Measurements from ENCODE around the gene XK.
A peak's percentile ranks its signal among the peaks of the same experiment; 100 is the strongest.
"Not testable (repeated sequence)": the region's sequence is repeated elsewhere in the genome, so short reads cannot be mapped to it uniquely, and the experiment has no call there.

XK gene

GRCh38 chrX:37685381-37686359, at the start of gene XK:
TSS of gene XK (plus strand) at chrX:37685791. CDS start at chrX:37685962, 171 bp downstream.
- DNase-seq, result peak; percentile 44

GRCh38 chrX:37638047-37638446, 47.5 kb upstream of the XK start:
- no peak for DNase-seq

GRCh38 chrX:37640142-37640541, 45.4 kb upstream of the XK start:
- no peak for DNase-seq

GRCh38 chrX:37641859-37642258, 43.7 kb upstream of the XK start:
- no peak for DNase-seq

GRCh38 chrX:37644381-37645305, 40.9 kb upstream of the XK start:
- DNase-seq, result no peak

- no peak for DNase-seq
Measured at GRCh38 chrX:37646254-37646653, 39.3 kb upstream of the XK start.

- not testable (repeated sequence) for DNase-seq
Measured at GRCh38 chrX:37650879-37651278, 34.7 kb upstream of the XK start.

GRCh38 chrX:37651921-37652452, 33.6 kb upstream of the XK start:
- DNase-seq, result peak; percentile 34

- DNase-seq, result no peak
Measured at GRCh38 chrX:37652589-37653231, 32.9 kb upstream of the XK start.

GRCh38 chrX:37653397-37654085, 32.0 kb upstream of the XK start:
- DNase-seq, result no peak

GRCh38 chrX:37658343-37659030, 27.1 kb upstream of the XK start:
- no peak for DNase-seq

GRCh38 chrX:37659047-37659446, 26.5 kb upstream of the XK start:
- DNase-seq, result no peak

- no peak for DNase-seq
Measured at GRCh38 chrX:37662181-37662580, 23.4 kb upstream of the XK start.

GRCh38 chrX:37666516-37666915, 19.1 kb upstream of the XK start:
- no peak for DNase-seq

GRCh38 chrX:37667141-37667540, 18.4 kb upstream of the XK start:
- no peak for DNase-seq

- DNase-seq, result no peak
Measured at GRCh38 chrX:37672563-37672962, 13.0 kb upstream of the XK start.

GRCh38 chrX:37676811-37677210, 8.8 kb upstream of the XK start:
- no peak for DNase-seq

GRCh38 chrX:37677243-37677642, 8.3 kb upstream of the XK start:
- DNase-seq, result no peak

GRCh38 chrX:37677765-37678164, 7.8 kb upstream of the XK start:
- DNase-seq, result no peak

GRCh38 chrX:37678574-37678973, 7.0 kb upstream of the XK start:
- no peak for DNase-seq

GRCh38 chrX:37679230-37679629, 6.4 kb upstream of the XK start:
- DNase-seq, result no peak

- no peak for DNase-seq
Measured at GRCh38 chrX:37679888-37680287, 5.7 kb upstream of the XK start.
